Ovary (tissue), 3 donors: Measurements from ENCODE around the gene CMIP.

Experiments used
- EP300 ChIP-seq: sonication (generic); formaldehyde crosslinking; IDR thresholded peaks from one replicate; pipeline ENCODE4 v1.6.1; 2017; ENCODE audit warnings: antibody characterized with exemption
- TF ChIP-seq, protein P1 (sequence below), 3 donors: fragments of 450-650 bp in 2 of 3; fragments of 200-600 bp in 1 of 3; IDR thresholded peaks; one replicate each; pipeline versions ENCODE4 v1.5.1 to v1.8.0; 2016 to 2022; ENCODE audit warnings: antibody characterized with exemption in 3 of 3, mild to moderate bottlenecking in 1 of 3
- donor health status: DM: no; HTN: no; CAD: no.

DNA sequence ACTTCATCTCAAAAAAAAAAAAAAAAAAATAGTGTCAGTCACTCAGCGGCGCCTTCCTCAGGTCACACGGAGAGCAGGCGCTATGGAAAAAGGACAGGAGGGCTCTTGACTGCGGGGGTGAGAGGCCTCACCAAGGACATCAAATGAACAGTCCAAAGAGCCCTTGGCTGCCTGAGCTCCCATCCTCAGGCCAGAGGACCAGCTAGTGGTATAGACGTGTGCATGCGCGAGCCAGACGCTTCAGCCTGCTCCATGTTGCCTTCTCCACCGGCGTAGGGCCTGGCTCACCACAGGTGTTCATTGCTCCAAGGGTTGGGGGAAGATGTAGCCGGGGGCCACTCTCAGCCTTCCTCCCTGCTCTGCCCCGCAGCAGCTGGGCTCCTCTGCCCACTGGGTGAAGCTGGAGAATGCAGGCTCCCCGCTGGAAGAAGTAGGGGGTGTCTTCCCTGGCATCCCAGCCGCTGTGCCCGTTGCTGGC lies 268.7 kb downstream of the CMIP start:
- TF ChIP-seq, protein P1, sequence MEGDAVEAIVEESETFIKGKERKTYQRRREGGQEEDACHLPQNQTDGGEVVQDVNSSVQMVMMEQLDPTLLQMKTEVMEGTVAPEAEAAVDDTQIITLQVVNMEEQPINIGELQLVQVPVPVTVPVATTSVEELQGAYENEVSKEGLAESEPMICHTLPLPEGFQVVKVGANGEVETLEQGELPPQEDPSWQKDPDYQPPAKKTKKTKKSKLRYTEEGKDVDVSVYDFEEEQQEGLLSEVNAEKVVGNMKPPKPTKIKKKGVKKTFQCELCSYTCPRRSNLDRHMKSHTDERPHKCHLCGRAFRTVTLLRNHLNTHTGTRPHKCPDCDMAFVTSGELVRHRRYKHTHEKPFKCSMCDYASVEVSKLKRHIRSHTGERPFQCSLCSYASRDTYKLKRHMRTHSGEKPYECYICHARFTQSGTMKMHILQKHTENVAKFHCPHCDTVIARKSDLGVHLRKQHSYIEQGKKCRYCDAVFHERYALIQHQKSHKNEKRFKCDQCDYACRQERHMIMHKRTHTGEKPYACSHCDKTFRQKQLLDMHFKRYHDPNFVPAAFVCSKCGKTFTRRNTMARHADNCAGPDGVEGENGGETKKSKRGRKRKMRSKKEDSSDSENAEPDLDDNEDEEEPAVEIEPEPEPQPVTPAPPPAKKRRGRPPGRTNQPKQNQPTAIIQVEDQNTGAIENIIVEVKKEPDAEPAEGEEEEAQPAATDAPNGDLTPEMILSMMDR (IDR thresholded peaks at IDR 0.05) = no peak
- no peak for TF ChIP-seq EP300
